ENCODE measurements around the gene CHST9.
"Not testable (repeated sequence)": the region's sequence is repeated elsewhere in the genome, so short reads cannot be mapped to it uniquely, and the experiment has no call there.

CHST9 gene, protein sequence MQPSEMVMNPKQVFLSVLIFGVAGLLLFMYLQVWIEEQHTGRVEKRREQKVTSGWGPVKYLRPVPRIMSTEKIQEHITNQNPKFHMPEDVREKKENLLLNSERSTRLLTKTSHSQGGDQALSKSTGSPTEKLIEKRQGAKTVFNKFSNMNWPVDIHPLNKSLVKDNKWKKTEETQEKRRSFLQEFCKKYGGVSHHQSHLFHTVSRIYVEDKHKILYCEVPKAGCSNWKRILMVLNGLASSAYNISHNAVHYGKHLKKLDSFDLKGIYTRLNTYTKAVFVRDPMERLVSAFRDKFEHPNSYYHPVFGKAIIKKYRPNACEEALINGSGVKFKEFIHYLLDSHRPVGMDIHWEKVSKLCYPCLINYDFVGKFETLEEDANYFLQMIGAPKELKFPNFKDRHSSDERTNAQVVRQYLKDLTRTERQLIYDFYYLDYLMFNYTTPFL

DNA sequence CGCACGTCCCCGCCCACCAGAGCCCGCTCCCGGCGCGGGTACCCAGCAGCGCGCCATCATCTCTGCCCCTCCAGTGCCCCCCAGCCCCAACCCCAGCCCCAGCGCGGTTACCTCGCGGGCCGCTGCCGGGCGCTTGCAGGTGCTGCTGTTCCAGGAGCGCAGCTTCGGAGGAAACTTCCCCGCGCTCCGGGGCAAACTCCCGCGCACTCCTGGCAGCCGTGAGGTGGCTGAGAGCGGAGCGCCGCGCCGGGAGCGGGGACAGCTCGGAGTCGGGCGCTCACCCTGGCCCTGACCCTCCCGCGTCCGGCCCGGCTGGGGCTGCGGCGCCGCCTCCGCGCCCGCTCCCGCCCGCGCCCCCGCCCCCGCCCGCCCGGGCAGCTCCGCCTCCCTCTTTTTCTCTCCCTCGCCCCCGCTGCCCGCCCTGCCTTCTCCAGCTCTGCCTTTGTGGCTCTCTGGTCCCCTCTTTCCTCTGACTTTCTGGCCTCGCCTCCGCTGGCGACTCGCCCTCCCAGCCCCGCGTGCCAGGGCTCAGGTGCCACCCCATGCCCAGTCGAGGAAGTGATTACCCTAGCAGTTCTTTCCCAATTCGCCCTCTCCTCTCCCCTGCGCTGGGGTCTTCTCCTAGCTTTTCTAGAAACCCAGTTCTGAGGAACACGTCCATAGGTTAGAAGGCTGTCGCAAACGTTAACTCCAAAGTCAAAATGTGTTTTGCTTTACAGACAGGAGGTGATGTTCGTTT lies at the start of gene CHST9:
Gene CHST9, minus strand, starts transcription at position 284 of the 739 bp plus-strand sequence. CDS start 42,499 bp downstream, outside the sequence.
- no peak for DNase-seq

DNA sequence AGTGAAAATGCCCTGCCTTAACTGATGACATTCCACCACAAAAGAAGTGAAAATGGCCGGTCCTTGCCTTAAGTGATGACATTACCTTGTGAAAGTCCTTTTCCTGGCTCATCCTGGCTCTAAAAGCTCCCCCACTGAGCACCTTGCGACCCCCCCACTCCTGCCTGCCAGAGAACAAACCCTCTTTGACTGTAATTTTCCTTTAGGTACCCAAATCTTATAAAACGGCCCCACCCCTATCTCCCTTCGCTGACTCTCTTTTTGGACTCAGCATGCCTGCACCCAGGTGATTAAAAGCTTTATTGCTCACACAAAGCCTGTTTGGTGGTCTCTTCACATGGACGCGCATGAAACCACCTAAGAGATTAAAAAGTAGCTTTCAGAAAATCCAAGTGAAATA lies 47.2 kb upstream of the CHST9 start:
- DNase-seq: not testable (repeated sequence)

DNA sequence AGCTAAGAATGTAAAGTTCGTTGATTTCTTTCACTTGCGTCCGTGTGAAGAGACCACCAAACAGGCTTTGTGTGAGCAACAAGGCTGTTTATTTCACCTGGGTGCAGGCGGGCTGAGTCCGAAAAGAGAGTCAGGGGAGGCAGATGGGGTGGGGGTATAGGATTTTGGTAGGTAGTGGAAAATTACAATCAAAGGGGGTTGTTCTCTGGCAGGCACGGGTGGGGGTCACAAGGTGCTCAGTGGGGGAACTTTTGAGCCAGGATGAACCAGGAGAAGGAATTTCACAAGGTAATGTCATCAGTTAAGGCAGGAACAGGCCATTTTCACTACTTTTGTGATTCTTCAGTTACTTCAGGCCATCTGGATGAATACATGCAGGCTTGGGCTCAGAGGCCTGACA lies 46.6 kb upstream of the CHST9 start:
- not testable (repeated sequence) for DNase-seq

DNA sequence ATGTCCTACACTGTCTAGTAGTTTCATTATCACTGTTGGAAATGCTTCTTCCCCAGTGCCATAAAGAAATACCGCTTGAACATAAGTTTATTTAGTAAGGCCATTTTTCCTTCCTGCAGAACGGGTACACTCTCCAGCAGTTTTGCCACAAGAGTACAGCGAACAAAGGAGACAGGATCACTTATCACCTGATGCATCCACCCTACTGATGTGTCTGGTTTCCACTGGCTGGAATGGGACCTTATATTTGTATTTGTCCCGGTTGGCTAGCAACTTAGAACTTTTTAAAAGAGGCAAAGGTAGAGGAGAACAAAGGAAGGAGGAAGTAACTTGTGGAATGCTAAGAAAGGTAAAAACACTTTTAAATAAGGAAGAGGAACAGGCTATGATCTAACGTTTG lies 46.1 kb upstream of the CHST9 start:
- DNase-seq: not testable (repeated sequence)

DNA sequence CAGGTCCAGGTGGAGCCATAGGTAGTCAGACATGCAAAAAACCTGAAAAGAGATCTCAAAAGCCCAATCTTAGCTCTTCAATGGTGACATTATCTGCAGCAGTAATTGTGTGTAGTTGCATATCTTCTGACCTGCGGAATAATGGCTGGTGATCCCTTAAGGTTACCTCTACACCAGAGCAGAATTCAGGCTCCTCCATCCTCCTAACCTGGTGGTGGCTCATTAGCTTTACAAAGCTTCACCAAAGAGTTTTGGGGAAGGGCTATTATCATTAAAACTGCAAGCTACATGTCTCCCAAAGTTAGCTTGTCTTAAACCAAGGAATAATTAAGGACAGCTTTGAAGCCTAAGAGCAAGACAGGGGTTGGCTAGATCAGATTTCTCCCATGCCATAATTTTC lies 42.6 kb upstream of the CHST9 start:
- DNase-seq: no peak

DNA sequence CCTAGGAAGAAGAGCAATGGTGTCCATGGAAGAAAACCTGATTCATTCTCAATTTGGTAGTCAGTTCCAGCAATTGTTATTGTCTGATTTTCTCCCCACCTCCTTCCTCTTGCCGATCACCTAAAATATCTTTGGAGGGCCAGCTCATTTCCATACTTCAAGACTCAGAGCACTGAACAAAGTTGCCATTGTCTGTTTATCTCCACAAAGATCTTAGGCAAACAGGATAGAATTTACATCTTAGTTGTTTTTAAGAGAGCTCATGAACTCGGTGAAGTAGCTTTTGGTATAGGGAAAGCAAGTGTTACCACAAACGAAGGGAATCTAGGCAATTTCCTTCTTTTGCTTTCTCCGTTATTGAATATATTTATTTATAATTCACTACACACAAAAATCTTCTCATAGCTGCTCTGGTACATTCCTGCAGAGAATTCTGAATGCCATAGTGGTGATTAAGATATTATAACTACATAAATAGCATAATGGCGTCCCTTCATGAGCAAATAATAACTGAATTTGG lies 41.5 kb upstream of the CHST9 start:
- no peak for DNase-seq

DNA sequence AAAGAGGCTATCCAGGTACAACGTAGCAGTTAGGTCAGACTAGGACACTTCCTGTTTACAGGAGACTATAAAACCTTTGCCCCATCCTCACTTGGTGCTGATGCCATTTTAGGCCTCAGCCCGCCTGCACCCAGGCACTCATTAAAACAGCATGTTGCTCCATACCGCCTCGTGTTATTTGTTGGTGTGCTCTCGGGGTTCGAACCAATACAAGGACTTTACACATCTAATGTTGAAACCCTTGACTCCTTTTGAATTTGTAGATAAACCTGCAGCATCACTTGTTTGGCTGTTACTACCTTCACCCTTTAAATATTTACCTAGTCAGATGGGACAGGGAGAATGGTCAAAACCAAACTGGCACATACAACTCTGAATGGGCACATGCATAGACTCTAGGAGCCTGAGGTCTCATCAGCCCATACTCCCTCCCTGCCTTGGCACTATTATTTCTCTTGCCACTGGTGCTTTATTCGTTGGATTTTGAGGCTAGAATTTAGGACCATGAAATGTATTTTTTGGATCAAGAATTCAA lies 40.9 kb upstream of the CHST9 start:
- no peak for DNase-seq

DNA sequence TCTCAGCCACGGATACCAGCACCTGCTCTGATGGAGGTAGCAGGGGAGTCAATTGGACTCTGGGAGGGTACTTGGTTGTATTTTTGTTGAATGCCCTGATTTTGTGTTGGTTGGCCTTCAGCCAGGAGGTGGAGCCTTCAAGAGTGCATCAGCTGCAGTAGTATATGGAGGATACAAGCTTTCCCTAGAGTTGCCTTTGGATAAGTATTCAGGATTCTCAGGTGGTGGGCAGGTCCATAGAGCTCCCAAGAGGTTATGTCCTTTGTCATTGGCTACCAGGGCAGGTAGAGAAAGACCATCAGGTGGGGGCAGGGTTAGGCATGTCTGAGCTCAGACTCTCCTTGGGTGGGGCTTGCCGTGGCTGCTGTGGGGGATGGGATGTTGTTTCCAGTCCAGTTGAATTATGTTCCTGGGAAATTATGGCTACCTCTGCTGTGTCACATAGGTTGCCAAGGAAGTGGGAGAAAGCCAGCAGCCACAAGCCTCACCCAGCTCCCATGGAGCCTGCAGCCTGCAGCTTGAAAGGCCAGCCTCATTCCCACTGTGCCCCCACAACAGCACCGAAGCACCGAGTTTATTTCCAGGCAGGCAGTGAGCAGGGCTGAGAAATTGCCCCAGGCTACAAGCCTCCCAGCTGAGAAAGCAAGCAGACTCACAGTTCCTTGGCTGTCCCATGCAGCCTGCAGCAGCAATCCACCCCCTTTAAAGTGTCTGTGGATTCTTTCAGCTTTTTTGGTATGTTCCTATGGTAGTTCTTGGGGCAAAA lies 38.6 kb upstream of the CHST9 start:
- DNase-seq: no peak

DNA sequence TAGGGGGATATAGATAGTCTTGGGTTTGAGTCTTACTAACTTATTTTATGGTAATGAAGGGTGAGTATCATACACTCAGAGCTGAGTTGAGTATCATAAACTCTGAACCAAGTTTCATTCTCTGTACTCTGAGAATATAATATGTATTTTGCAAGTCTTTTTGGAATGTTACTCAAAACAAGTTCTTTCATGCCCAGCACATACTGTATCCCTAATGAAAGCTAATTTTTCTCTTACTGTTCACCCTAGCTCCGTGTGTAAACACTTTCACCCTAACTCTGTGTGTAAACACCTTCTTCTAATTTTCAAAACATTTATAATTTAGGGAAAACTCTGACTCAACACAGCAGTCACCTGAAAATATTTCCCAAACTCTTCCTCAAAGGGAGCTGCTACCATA lies 29.7 kb upstream of the CHST9 start:
- DNase-seq: no peak

DNA sequence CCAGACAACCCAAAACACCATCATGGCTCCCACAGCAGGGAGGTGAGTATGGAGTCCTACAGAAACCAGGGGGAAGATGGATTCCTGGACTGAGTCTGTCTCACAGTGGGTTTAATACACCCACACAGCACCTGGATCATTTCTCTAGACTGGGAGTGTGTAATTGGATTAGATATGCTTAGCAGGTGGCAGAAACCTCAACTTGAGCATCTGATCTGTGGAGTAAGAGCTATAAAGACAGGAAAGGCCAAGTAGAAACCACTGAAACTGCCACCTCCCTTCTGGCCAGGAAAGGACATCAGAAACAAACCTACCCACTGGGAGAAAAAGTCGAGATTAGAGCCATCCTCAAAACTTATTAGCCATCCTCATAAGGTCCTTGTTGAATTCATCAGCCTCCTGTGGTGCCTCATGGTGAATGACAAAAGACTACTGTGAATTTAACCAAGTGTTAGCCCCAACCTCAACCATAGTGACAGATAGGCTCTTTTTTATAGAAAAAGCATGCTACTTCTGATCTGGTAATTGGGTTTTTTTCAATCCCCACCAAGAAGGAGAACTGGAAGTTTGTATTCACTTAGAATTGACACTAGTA lies 28.1 kb upstream of the CHST9 start:
- DNase-seq: no peak

DNA sequence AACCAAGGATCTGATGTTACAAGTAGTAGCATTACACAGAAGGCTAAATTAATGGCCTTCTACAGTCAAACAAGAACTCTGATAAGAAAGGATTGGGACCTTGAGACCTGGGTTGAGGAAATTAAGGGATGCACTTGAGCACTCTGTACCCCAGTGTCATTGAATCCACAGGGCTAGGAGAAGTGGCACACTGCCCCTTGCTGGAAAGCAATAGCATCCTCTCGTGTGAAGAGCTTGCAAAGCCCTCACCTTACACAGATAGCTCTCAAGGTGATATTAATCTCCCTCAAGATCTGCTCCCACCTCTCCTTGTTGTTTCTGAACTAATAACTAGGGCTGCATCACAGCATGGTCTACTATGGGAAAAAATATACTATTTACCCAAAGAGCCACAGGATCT lies 26.5 kb upstream of the CHST9 start:
- DNase-seq: no peak

DNA sequence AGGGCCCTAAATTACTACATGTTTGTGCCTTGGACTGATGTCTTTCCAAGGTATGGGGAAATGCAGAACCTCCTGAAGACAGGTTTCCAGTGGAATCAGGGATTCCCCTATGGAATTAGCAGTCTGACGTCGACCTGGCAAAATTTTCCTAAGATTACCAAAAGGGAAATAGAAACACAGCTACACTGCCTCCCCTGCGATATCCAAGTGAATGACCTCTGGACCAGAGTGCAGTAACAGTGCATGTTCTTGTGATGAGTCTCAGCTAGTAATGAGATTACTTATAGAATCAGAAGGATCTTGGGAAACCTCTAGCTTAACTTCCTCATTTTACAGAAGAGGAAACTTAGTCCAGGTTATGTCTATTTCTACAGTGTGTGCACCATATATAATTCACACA lies 21.3 kb upstream of the CHST9 start:
- DNase-seq: no peak

DNA sequence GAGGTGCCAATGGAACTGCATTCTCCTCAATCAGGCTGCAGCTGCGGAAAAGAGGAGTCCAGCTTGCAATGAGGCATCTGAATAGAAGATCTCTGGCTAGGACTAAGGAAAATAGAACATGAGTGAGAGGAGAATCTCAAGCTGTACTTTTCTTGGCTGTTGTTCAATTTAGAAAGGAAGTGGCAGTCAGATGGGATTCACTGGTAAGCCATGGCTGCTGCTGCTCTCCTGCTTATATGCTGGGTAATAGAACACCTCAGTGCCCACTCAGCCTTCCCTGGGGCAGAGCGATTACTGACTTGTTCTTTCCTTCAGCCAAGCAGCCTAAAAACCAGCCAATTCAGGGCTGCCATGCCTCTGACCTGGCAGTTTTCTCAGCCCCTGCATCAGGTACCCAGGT lies 17.6 kb upstream of the CHST9 start:
- DNase-seq: no peak

DNA sequence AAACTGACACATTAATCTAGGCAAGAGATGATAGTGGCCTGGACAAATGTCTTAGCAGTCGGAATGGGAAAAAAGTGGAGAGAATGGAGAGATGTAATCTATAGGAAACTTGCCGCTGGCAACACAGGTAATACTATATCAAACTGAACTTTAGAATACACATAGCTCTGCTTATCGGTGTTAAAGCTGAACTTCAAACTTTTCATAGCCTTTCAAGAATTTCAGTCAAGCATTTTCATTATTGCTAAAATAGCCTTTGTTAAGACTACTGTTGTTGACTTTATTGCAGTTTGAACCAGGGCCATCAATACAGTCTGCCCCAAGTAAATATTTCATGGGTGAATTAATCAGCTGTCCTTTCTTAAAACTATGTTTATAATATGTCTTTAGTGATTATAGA lies 12.9 kb upstream of the CHST9 start:
- no peak for DNase-seq

DNA sequence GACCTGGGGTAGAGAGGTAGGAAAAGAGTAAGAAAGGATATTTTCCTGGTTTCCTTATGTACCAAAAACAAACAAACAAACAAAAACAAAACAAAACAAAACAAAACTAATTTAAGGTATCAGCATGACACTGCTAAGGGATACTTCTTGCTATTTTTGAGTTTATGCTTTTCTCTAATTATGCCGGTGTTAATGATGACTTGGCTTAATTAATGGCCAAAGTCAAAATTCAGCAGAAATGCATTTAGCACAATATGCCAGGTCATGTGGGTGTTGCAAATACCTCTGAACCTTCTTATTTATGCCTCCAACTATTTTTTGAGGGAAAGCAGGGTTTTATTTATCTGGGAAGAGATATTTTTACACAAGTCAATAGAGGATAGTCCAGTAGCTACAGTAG lies 3.2 kb upstream of the CHST9 start:
- no peak for DNase-seq

DNA sequence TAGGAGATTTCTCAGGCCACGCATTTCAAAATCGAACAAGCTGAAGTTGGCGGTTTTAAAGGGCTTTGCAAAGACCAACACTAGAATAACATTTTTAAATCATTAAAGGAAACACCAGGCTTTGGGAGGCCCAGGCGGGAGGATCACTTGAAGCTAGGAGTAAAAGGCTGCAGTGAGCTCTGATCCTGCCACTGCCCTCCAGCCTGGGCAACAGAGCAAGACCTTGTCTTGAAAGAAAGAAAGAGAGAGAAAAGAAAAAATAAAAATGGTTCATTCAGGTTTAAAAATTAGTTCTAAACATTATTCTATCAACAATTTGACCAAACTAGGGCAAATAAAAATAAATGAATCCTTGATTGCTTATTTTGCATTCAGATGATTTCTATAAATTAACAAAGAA lies 789 bp upstream of the CHST9 start:
- no peak for DNase-seq

DNA sequence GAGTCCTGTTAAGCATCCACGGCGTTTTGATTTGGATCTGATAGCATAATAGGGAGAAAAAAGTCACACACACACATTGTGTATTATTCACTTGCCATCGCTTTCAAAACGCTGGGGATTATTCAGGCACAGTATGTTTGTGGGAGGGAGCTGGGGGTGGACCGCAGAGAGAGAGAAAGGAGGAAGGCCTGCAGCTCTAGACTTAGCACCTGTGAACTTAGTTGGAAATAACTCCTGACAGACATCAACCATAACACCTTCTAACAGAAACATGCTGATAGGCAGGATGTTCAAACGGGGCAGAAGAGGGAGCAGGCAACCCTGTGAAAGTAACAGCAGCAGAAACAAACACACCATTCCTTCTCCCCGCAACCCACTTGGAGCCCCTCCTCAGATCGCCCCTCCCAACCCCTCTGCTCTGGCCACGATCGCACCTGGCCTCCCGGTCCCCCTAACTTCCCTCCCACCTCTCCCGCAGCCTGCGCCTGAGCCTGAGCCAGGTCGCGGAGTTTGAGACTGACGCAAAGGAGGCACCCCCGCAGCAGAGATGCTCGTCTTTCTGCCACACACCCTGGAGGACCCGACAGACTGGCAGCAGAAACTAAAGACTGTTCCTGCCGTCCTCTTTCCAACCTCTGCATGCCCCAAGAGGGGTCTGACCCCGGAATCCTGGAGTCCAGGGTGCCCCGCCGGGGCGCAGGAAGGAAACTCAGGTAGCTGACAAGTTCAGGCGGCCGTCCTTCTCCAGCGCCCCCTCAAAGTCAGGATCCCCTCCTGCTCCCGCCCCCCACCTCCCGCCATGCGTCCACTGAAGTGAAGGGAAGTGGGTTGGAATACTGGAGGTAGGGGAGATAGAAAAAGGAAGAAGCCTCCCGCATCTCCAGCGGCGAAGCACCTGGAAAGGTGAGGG lies 738 bp downstream of the CHST9 start:
- DNase-seq: no peak

DNA sequence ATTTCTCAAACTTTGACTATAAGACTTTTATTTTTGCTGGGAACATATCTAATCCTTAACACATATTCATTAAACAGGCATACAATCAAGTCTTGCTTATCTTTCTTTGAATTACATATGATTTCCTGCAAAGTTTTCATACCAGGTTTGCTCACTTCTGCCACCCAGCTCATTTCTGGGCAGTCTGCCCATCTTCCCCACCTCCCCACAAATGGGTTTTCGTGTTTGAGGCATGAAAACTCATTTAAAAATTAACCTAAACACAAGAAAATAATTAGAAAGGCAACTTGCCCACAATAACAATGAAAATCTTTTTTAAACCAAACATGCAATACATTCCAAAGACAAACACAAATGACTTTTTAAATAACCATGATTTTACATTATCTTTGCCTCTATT lies 3.4 kb downstream of the CHST9 start:
- no peak for DNase-seq

DNA sequence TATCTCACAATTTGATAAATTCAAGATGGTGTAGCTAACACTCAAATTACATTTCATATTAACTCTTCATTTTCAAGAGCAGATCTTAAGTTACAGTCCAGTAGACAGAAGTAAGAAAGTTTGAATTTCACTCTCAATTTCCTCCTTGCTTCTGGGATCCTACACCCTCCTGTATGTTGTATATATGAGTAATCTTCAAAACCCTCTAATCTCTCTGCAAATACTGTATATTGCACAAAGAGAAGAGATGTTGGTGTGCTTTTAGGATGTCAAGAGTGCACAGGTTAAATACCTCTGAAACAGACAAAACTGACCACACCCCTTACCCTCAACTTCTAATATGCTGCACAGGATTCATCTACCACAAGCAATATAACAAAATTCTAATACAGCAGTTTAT lies 6.7 kb downstream of the CHST9 start:
- DNase-seq: no peak

DNA sequence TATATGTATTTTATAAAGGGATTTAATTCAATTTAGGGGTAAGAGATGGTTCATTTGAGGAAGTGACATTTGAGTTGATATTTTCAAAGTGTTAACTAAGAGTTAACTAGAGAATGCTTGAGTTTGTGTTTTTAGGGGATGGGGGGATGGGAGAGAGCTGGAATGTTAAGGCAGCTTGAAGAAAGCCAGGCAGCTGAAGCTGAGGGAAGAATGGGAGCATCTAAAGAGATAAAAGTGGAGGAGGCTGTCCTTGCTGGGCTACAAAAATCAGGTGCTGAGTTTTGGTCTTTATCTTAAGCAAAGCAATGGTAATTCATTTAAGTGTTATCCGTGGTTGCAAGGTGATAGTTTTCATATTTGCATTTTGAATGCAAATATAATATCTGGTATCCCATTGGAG lies 9.2 kb downstream of the CHST9 start:
- no peak for DNase-seq

DNA sequence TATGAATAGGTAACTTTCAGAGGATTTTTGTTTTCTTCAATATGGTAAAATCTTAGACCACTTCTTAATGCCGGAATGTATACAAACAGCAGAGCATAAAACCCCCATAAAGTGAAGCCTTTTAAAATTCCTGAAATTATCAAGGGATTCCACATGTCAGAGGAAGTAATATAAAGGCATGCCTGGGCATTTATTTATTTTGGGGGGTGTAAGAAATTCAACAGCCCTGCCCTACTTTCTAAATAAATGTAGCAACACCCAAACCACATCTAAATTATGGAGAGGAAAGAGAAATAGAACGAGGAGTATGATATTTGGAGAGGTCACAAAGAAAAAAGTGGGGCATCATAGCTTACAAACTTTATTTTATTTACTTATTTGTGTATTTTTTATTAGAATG lies 9.9 kb downstream of the CHST9 start:
- DNase-seq: no peak

DNA sequence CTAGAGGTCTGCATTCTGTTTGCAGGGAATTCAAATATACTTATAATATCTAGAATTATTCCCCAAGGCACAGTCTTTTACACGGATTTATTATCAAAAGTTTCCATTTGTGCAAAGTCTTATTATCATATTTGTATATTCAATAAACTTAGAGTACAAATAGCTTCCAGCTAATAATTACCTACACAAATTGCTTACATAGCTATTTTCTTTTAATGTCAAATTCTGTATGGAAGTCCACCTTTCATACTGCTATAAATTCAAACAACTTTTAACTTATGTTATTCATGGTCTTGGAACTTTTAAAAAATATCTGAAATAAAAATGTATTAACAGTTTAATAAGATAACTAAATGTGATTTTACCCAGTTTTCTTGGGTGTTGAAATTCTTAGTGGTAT lies 13.1 kb downstream of the CHST9 start:
- no peak for DNase-seq

All from SHP77 treated with DMSO at 0.1 percent for 48 hours (cell line).